ENCODE results near the gene INSIG2.

DNA sequence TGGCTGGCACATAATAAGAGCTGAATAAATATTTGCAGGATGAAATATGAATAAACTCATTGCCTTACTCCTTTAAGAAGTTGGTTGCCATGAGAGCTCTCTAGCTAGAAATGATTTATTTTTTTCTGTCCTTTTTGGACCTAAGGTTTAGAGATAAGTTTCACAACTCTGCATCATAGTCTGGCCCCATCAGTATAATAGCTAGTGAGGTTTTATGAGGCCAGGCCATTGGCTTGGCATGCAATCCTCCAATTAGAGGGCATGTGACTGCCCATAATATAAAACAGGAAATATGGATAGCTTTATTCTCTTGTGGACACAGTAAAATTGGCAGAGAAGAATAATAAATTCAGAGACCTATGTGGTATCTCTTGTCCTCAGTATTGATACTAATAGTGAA is 26.2 kb upstream of the INSIG2 start:
- TF ChIP-seq POLR2A (IDR thresholded peaks at IDR 0.05) (no peak), CTCF (IDR thresholded peaks at IDR 0.05) (no peak), EP300 (IDR thresholded peaks at IDR 0.05) (no peak), POLR2AphosphoS5 (IDR thresholded peaks at IDR 0.05) (no peak)
